B cell (primary cell): ENCODE data around the gene CA5A. TPM values are rescaled to one million over a fixed set of nuclear protein-coding genes. Genes with fewer than 3 reads are reported as not detected.
A peak's percentile ranks its signal among the peaks of the same experiment; 100 is the strongest.

Experiments
- ATAC-seq: fragments of 200-7000 bp; cut with Tn5 transposase; one replicate; pipeline ENCODE4 v1.10.0; 2021; ENCODE audit warnings: low read depth, mild to moderate bottlenecking, moderate number of reproducible peaks, moderate library complexity
- CTCF ChIA-PET: fragments of 350-600 bp; sonication (Branson Sonifier 250); formaldehyde crosslinking; loops from one replicate; lab custom pipeline; 2021; ENCODE audit warnings: antibody characterized with exemption, inconsistent platforms; lab: Charles Lee
- POLR2A ChIA-PET: fragments of 350-600 bp; sonication (Branson Sonifier 250); formaldehyde crosslinking; loops from one replicate; lab custom pipeline; 2021; ENCODE audit warnings: antibody characterized with exemption; lab: Charles Lee
- DNase-seq: peaks from one replicate; pipeline ENCODE4 v3.0.0; 2013
- H2AFZ ChIP-seq: 2 replicates; pipeline ENCODE4 v1.6.1; 2012; ENCODE audit warnings: mild to moderate bottlenecking, low read depth, low read length; ENCODE audit not compliant: insufficient read depth, poor library complexity, severe bottlenecking
- H3K27ac ChIP-seq, 2 donors: 1 replicate in 1 of 2; 2 replicates in 1 of 2; pipeline ENCODE4 v1.5.1; 2012 to 2013; ENCODE audit warnings: low read length in 2 of 2, mild to moderate bottlenecking in 2 of 2, moderate library complexity in 1 of 2
- H3K27me3 ChIP-seq, 4 experiments: fragments of 200-600 bp in 1 of 4; sonication (generic) in 1 of 4; replicated peaks in 1 of 4; 1 replicate in 2 of 4; 2 replicates in 2 of 4; pipeline versions ENCODE4 v1.6.1 to v1.7.0; 2013 to 2016; ENCODE audit warnings: low read length in 3 of 4, mild to moderate bottlenecking in 2 of 4, mixed read lengths in 1 of 4, moderate library complexity in 1 of 4; ENCODE audit not compliant: insufficient read depth in 4 of 4, control insufficient read depth in 3 of 4; ENCODE audit errors: control extremely low read depth in 1 of 4
- H3K36me3 ChIP-seq, 2 experiments: replicated peaks in 1 of 2; 1 replicate in 1 of 2; 2 replicates in 1 of 2; pipeline versions ENCODE4 v1.6.1 to v1.7.1; 2013; ENCODE audit warnings: low read length in 1 of 2; ENCODE audit not compliant: insufficient read depth in 2 of 2, control insufficient read depth in 1 of 2; ENCODE audit errors: control extremely low read depth in 1 of 2, extremely low read depth in 1 of 2
- H3K4me1 ChIP-seq, 2 donors: fragments of 200-600 bp in 1 of 2; sonication (generic) in 1 of 2; 1 replicate in 1 of 2; 2 replicates in 1 of 2; pipeline versions ENCODE4 v1.5.1 to v1.6.1; 2013 to 2017; ENCODE audit warnings: low read length in 2 of 2; ENCODE audit not compliant: control insufficient read depth in 2 of 2, insufficient read depth in 2 of 2
- H3K4me2 ChIP-seq: replicated peaks from 2 replicates; pipeline ENCODE3; 2012; ENCODE audit warnings: mild to moderate bottlenecking, low read depth, low read length; ENCODE audit not compliant: poor library complexity, severe bottlenecking
- H3K4me3 ChIP-seq, 5 experiments: fragments of 200-600 bp in 1 of 5; sonication (generic) in 1 of 5; 1 replicate in 3 of 5; 2 replicates in 2 of 5; pipeline versions ENCODE4 v1.5.1 to v1.7.0; 2011 to 2016; ENCODE audit warnings: low read length in 4 of 5, mild to moderate bottlenecking in 4 of 5, low read depth in 2 of 5, control low read depth in 1 of 5, moderate library complexity in 1 of 5; ENCODE audit not compliant: insufficient read depth in 1 of 5; ENCODE audit errors: control extremely low read depth in 1 of 5, extremely low read depth in 1 of 5
- H3K79me2 ChIP-seq: fragments of 200-600 bp; sonication (generic); one replicate; pipeline ENCODE4 v1.6.0; 2016; ENCODE audit warnings: low read length; ENCODE audit not compliant: control insufficient read depth, insufficient read depth
- H3K9ac ChIP-seq: fragments of 200-600 bp; sonication (generic); 2 replicates; pipeline ENCODE4 v1.6.1; 2017; ENCODE audit warnings: mild to moderate bottlenecking, low read length, moderate library complexity
- H3K9me3 ChIP-seq, 3 donors: one replicate each; pipeline versions ENCODE4 v1.6.1 to v1.7.1; 2013; ENCODE audit warnings: low read length in 2 of 3; ENCODE audit not compliant: control insufficient read depth in 2 of 3, insufficient read depth in 1 of 3; ENCODE audit errors: control extremely low read depth in 1 of 3
- H4K20me1 ChIP-seq: 2 replicates; pipeline ENCODE4 v1.6.0; 2012; ENCODE audit warnings: mild to moderate bottlenecking, low read length; ENCODE audit not compliant: insufficient read depth, control insufficient read depth, poor library complexity, severe bottlenecking
- H3K27ac Mint-ChIP-seq: one replicate; pipeline ENCODE4 v1.8.0; 2021; ENCODE audit warnings: mixed read lengths
- H3K27me3 Mint-ChIP-seq: one replicate; pipeline ENCODE4 v1.8.0; 2021; ENCODE audit warnings: mixed read lengths
- H3K4me1 Mint-ChIP-seq: one replicate; pipeline ENCODE4 v1.8.0; 2021; ENCODE audit warnings: mixed read lengths
- H3K4me3 Mint-ChIP-seq: one replicate; pipeline ENCODE4 v1.8.0; 2021; ENCODE audit warnings: mixed read lengths
- H3K9me3 Mint-ChIP-seq: one replicate; pipeline ENCODE4 v1.8.0; 2022; ENCODE audit warnings: mixed read lengths; ENCODE audit not compliant: insufficient read depth
- CTCF ChIP-seq: fragments of 200-600 bp; IDR thresholded peaks from one replicate; pipeline ENCODE4 v1.8.0; 2022; ENCODE audit warnings: antibody characterized with exemption, mild to moderate bottlenecking
- EZH2 ChIP-seq: IDR thresholded peaks from 2 replicates; pipeline ENCODE4 v1.6.1; 2012; ENCODE audit warnings: borderline replicate concordance, low read depth, mild to moderate bottlenecking, moderate library complexity, low read length; ENCODE audit not compliant: insufficient read depth, poor library complexity, severe bottlenecking
- WGBS: methylation state at CpG from one replicate; pipeline ENCODE4 v1.1.5; 2013; ENCODE audit warnings: missing lambda C conversion rate; ENCODE audit not compliant: insufficient coverage; 5-methylcytosine and 5-hydroxymethylcytosine counted together
- intact Hi-C: fragments of 100-400 bp; cut with micrococcal nuclease; formaldehyde crosslinking; loops from one replicate; pipeline ENCODE4 v1.10.0; 2022
- polyA plus RNA-seq: library from polyadenylated mRNA; depleted of rRNA; stranded (reverse); fragments of >200 nt; gene quantifications from 2 replicates; pipeline ENCODE4 v1.2.3, GENCODE V29; 2012
- total RNA-seq, 2 donors: library from RNA; stranded (reverse); fragments of 120-200 nt in 1 of 2; gene quantifications; 1 replicate in 1 of 2; 2 replicates in 1 of 2; pipeline versions ENCODE4 v1.2.3 to v1.2.4, GENCODE V29; 2013 to 2022

Gene CA5A
- total and polyA plus RNA-seq, 2 donors (not counting 1 experiment from before 2014, with no cell fraction given) = 0.27 TPM; not detected in 1

- H3K36me3 ChIP-seq = peaks cover 0 to 18% of the 10 kb centered on the region in 2 experiments
- H2AFZ ChIP-seq = peak within 1 kb of the TSS; percentile 98
- H3K27ac ChIP-seq = peak within 1 kb of the TSS; percentile 89 to 90
- peaks cover 46 to 65% of the 10 kb centered on the region in 2 donors for H3K4me1 ChIP-seq
- H3K4me3 ChIP-seq = peak within 1 kb of the TSS; percentile 75 to 99 (median 79)
- WGBS = under 1% methylated on average over 73 of the region's 73 CpGs
- peaks cover 13% of the 10 kb centered on the region for H4K20me1 ChIP-seq
- ATAC-seq = peak; percentile 91
- peaks cover 42% of the 10 kb centered on the region for H3K79me2 ChIP-seq
- H3K27me3 Mint-ChIP-seq = no peaks in the 10 kb centered on the region
- CTCF ChIA-PET = interaction anchor here (0.5 to 1.1 kb wide), 5 partner anchors 10 to 180 kb away, joined by 3 to 4 read pairs (median 3); no protein-coding TSS in a partner anchor
- peak; percentile 70 for TF ChIP-seq CTCF
- TF ChIP-seq EZH2 = no peak
- H3K9ac ChIP-seq = peak within 1 kb of the TSS; percentile 96
- intact Hi-C loops = loop anchor here (2.0 kb wide), 2 partner anchors 118 to 502 kb away; partner anchors contain the start of gene ZFPM1
- POLR2A ChIA-PET = interaction anchor here (1.2 to 2.0 kb wide), 2 partner anchors 26 to 480 kb away, joined by 8 to 9 read pairs; no protein-coding TSS in a partner anchor
- peak within 1 kb of the TSS; percentile 99 for H3K27ac Mint-ChIP-seq
- peaks cover 65% of the 10 kb centered on the region for H3K4me1 Mint-ChIP-seq
- H3K27me3 ChIP-seq = no peaks in the 10 kb centered on the region
- DNase-seq = peak; percentile 99
- H3K9me3 ChIP-seq = no peaks in the 10 kb centered on the region
- no peaks in the 10 kb centered on the region for H3K9me3 Mint-ChIP-seq
- peak within 1 kb of the TSS; percentile 85 for H3K4me2 ChIP-seq
- H3K4me3 Mint-ChIP-seq = peak within 1 kb of the TSS; percentile 97
These were observed 14.6 kb upstream of the CA5A start, which contains the start of gene BANP for GRCh38 chr16:87950765-87951551. Gene BANP, plus strand, starts transcription at chr16:87951434. Its CDS starts 23,682 bp downstream, at chr16:87975116.
